Measurements from ENCODE around the gene CLVS2. TPM values are rescaled to one million over a fixed set of nuclear protein-coding genes. Genes with fewer than 3 reads are reported as not detected.

The CLVS2 gene
- total RNA-seq, result 1.5 TPM

GRCh38 chr6:122995921-122996793 lies at the start of gene CLVS2:
CLVS2 (plus strand) TSS chr6:122996235; CDS start chr6:122997778, 1,543 bp downstream.
- TF ChIP-seq POLR2AphosphoS5 (IDR thresholded peaks at IDR 0.05; ENCODE audit: insufficient read depth in 1 of 2, low read depth in 1 of 2), result peak in 1 of 2 donors; percentile 11
- TF ChIP-seq POLR2A (IDR thresholded peaks at IDR 0.05), result no peak
- H3K36me3 ChIP-seq, result no peaks in the 10 kb centered on the region
- peaks cover 9% of the 10 kb centered on the region for H3K4me1 ChIP-seq
- H3K27ac ChIP-seq, result no peak within 1 kb of the TSS
- peak within 1 kb of the TSS; percentile 34 to 41 for H3K4me3 ChIP-seq
- H3K9me3 ChIP-seq, result no peaks in the 10 kb centered on the region
- H3K27me3 ChIP-seq, result peaks cover 6% of the 10 kb centered on the region
- intact Hi-C loops (cut with DNase I), result no loop called here
- DNase-seq (ENCODE audit: extremely low spot score in 2 of 2), result no peak

GRCh38 chr6:122947355-122947754 lies 48.7 kb upstream of the CLVS2 start:
- H3K4me1 ChIP-seq, result no peaks in the 10 kb centered on the region
- intact Hi-C loops (cut with DNase I), result no loop called here
- no peak for TF ChIP-seq CTCF (IDR thresholded peaks at IDR 0.05)
- no peak for TF ChIP-seq POLR2A (IDR thresholded peaks at IDR 0.05)
- no peak for TF ChIP-seq POLR2AphosphoS5 (IDR thresholded peaks at IDR 0.05; ENCODE audit: insufficient read depth in 1 of 2, low read depth in 1 of 2)
- no peaks in the 10 kb centered on the region for H3K36me3 ChIP-seq
- no peak overlapping the region for H3K27ac ChIP-seq
- no peaks in the 10 kb centered on the region for H3K9me3 ChIP-seq
- no peak overlapping the region for H3K4me3 ChIP-seq
- no peak for DNase-seq (ENCODE audit: extremely low spot score in 2 of 2)
- no peaks in the 10 kb centered on the region for H3K27me3 ChIP-seq

- no peak for TF ChIP-seq POLR2A (IDR thresholded peaks at IDR 0.05)
- no peak for TF ChIP-seq POLR2AphosphoS5 (IDR thresholded peaks at IDR 0.05; ENCODE audit: insufficient read depth in 1 of 2, low read depth in 1 of 2)
- TF ChIP-seq CTCF (IDR thresholded peaks at IDR 0.05), result no peak
- no peak for DNase-seq (ENCODE audit: extremely low spot score in 2 of 2)
- Histone ChIP-seq H3K9me3 (no peaks in the 10 kb centered on the region), H3K4me3 (no peak overlapping the region), H3K4me1 (no peaks in the 10 kb centered on the region), H3K36me3 (no peaks in the 10 kb centered on the region), H3K27me3 (no peaks in the 10 kb centered on the region), H3K27ac (no peak overlapping the region)
- intact Hi-C loops (cut with DNase I), result no loop called here
Measured at GRCh38 chr6:122953766-122954165, 42.3 kb upstream of the CLVS2 start.

- Histone ChIP-seq H3K36me3 (no peaks in the 10 kb centered on the region), H3K27me3 (no peaks in the 10 kb centered on the region), H3K4me3 (no peak overlapping the region), H3K9me3 (no peaks in the 10 kb centered on the region), H3K27ac (no peak overlapping the region), H3K4me1 (no peaks in the 10 kb centered on the region)
- intact Hi-C loops (cut with DNase I), result no loop called here
- TF ChIP-seq POLR2A (IDR thresholded peaks at IDR 0.05) (no peak), POLR2AphosphoS5 (IDR thresholded peaks at IDR 0.05; ENCODE audit: insufficient read depth in 1 of 2, low read depth in 1 of 2) (no peak), CTCF (IDR thresholded peaks at IDR 0.05) (no peak)
- no peak for DNase-seq (ENCODE audit: extremely low spot score in 2 of 2)
Measured at GRCh38 chr6:122956376-122956775, 39.7 kb upstream of the CLVS2 start.

- Histone ChIP-seq H3K4me1 (no peaks in the 10 kb centered on the region), H3K4me3 (no peak overlapping the region), H3K27me3 (no peaks in the 10 kb centered on the region), H3K36me3 (no peaks in the 10 kb centered on the region), H3K9me3 (no peaks in the 10 kb centered on the region), H3K27ac (no peak overlapping the region)
- intact Hi-C loops (cut with DNase I), result no loop called here
- TF ChIP-seq CTCF (IDR thresholded peaks at IDR 0.05) (no peak), POLR2A (IDR thresholded peaks at IDR 0.05) (no peak), POLR2AphosphoS5 (IDR thresholded peaks at IDR 0.05; ENCODE audit: insufficient read depth in 1 of 2, low read depth in 1 of 2) (no peak)
- DNase-seq (ENCODE audit: extremely low spot score in 2 of 2), result no peak
Measured at GRCh38 chr6:122962000-122962624, 33.9 kb upstream of the CLVS2 start.
